Transverse colon (tissue), 3 donors: ENCODE data around the gene SMYD3.

Experiments
- POLR2A ChIP-seq: fragments of 450-650 bp; IDR thresholded peaks from one replicate; pipeline ENCODE4 v1.6.1; 2016; ENCODE audit warnings: antibody characterized with exemption, mild to moderate bottlenecking, moderate library complexity
- POLR2AphosphoS5 ChIP-seq, 3 donors: sonication (generic); formaldehyde crosslinking; IDR thresholded peaks; one replicate each; pipeline ENCODE4 v1.6.1; 2016; ENCODE audit warnings: antibody characterized with exemption in 3 of 3

GRCh38 chr1:246377625-246378153 is 129.4 kb downstream of the SMYD3 start:
- TF ChIP-seq POLR2A: no peak
- no peak for TF ChIP-seq POLR2AphosphoS5 (IDR thresholded peaks at IDR 0.05)
